SW 1271 (cell line): ENCODE data around the gene TLE3.

Source experiments
- DNase-seq, 2 experiments: peaks; one replicate each; lab custom pipeline; 2025; lab: John Stamatoyannopoulos, UW

Gene TLE3

GRCh38 chr15:70083946-70084345 lies 13.8 kb downstream of the TLE3 start:
- no peak for DNase-seq

GRCh38 chr15:70083418-70083817 lies 14.3 kb downstream of the TLE3 start:
- DNase-seq: no peak

- DNase-seq: no peak
These were observed 15.3 kb downstream of the TLE3 start for GRCh38 chr15:70082281-70082900.

- DNase-seq: no peak
These were observed 16.1 kb downstream of the TLE3 start for GRCh38 chr15:70081612-70082011.

- no peak for DNase-seq
These were observed 17.4 kb downstream of the TLE3 start for GRCh38 chr15:70080347-70080746.

- no peak for DNase-seq
These were observed 17.8 kb downstream of the TLE3 start for GRCh38 chr15:70079888-70080287.

- no peak for DNase-seq
These were observed 18.9 kb downstream of the TLE3 start for GRCh38 chr15:70078578-70079417.

GRCh38 chr15:70077188-70078147 lies 20.2 kb downstream of the TLE3 start:
- DNase-seq: no peak

- DNase-seq: no peak
These were observed 23.3 kb downstream of the TLE3 start for GRCh38 chr15:70074380-70074779.

- no peak for DNase-seq
These were observed 25.2 kb downstream of the TLE3 start for GRCh38 chr15:70072479-70072878.

GRCh38 chr15:70071799-70072198 lies 25.9 kb downstream of the TLE3 start:
- no peak for DNase-seq

- no peak for DNase-seq
These were observed 28.0 kb downstream of the TLE3 start for GRCh38 chr15:70069716-70070115.

GRCh38 chr15:70068783-70069565 lies 28.7 kb downstream of the TLE3 start:
- DNase-seq: no peak

- no peak for DNase-seq
These were observed 30.0 kb downstream of the TLE3 start for GRCh38 chr15:70067681-70068080.

- no peak for DNase-seq
These were observed 30.7 kb downstream of the TLE3 start for GRCh38 chr15:70067011-70067410.

GRCh38 chr15:70066447-70066846 lies 31.3 kb downstream of the TLE3 start:
- no peak for DNase-seq

- DNase-seq: no peak
These were observed 31.7 kb downstream of the TLE3 start for GRCh38 chr15:70066004-70066403.

- no peak for DNase-seq
These were observed 32.6 kb downstream of the TLE3 start for GRCh38 chr15:70065006-70065722.

- DNase-seq: no peak
These were observed 33.3 kb downstream of the TLE3 start for GRCh38 chr15:70064441-70064840.

GRCh38 chr15:70063980-70064379 lies 33.7 kb downstream of the TLE3 start:
- DNase-seq: no peak
